ENCODE data around the gene CALCOCO2. TPM values are rescaled to one million over a fixed set of nuclear protein-coding genes. Genes with fewer than 3 reads are reported as not detected.

CALCOCO2 gene
- total and polyA plus RNA-seq, 4 donors, result 46.8 to 128 (median 93.1) TPM

- DNase-seq, result no peak
- no peaks in the 10 kb centered on the region for H3K9me3 ChIP-seq (ENCODE audit: control insufficient read depth in 4 of 4, insufficient read depth in 3 of 4, low read length in 3 of 4)
- H3K36me3 ChIP-seq (ENCODE audit: control insufficient read depth in 4 of 4, insufficient read depth in 4 of 4, low read length in 4 of 4), result no peaks in the 10 kb centered on the region
- H3K27ac ChIP-seq (ENCODE audit: low read depth in 1 of 2, low read length in 1 of 2), result no peak overlapping the region
- 92 to 94% methylated on average over 2 of the region's 2 CpGs for WGBS, 2 donors
- no peak for TF ChIP-seq CTCF (IDR thresholded peaks at IDR 0.05; ENCODE audit: control extremely low read depth, extremely low read depth)
- H3K4me1 ChIP-seq (ENCODE audit: control insufficient read depth in 5 of 5, insufficient read depth in 5 of 5, low read length in 5 of 5), result no peaks in the 10 kb centered on the region
- ATAC-seq (ENCODE audit: insufficient read depth, low FRiP score), result no peak
- no peak overlapping the region for H3K4me3 ChIP-seq
- no peaks in the 10 kb centered on the region for H3K27me3 ChIP-seq (ENCODE audit: control insufficient read depth in 3 of 3, insufficient read depth in 3 of 3, low read length in 2 of 3)
- H3K9ac ChIP-seq (ENCODE audit: insufficient read depth in 1 of 2, low read length in 2 of 2), result no peak overlapping the region
Measured at GRCh38 chr17:48882272-48882671, 51.4 kb downstream of the CALCOCO2 start.

GRCh38 chr17:48883171-48883570, 52.3 kb downstream of the CALCOCO2 start:
- Histone ChIP-seq H3K27ac (ENCODE audit: low read depth in 1 of 2, low read length in 1 of 2) (no peak overlapping the region), H3K36me3 (ENCODE audit: control insufficient read depth in 4 of 4, insufficient read depth in 4 of 4, low read length in 4 of 4) (no peaks in the 10 kb centered on the region), H3K4me3 (no peak overlapping the region), H3K4me1 (ENCODE audit: control insufficient read depth in 5 of 5, insufficient read depth in 5 of 5, low read length in 5 of 5) (no peaks in the 10 kb centered on the region), H3K9ac (ENCODE audit: insufficient read depth in 1 of 2, low read length in 2 of 2) (no peak overlapping the region), H3K27me3 (ENCODE audit: control insufficient read depth in 3 of 3, insufficient read depth in 3 of 3, low read length in 2 of 3) (no peaks in the 10 kb centered on the region), H3K9me3 (ENCODE audit: control insufficient read depth in 4 of 4, insufficient read depth in 3 of 4, low read length in 3 of 4) (no peaks in the 10 kb centered on the region)
- 59 to 60% methylated on average over 10 of the region's 10 CpGs for WGBS, 2 donors
- no peak for DNase-seq
- ATAC-seq (ENCODE audit: insufficient read depth, low FRiP score), result no peak
- no peak for TF ChIP-seq CTCF (IDR thresholded peaks at IDR 0.05; ENCODE audit: control extremely low read depth, extremely low read depth)

- no peak overlapping the region for H3K9ac ChIP-seq (ENCODE audit: insufficient read depth in 1 of 2, low read length in 2 of 2)
- no peak for DNase-seq
- WGBS, 2 donors, result 94 to 97% methylated on average over 2 of the region's 2 CpGs
Measured at GRCh38 chr17:48890086-48890485, 59.3 kb downstream of the CALCOCO2 start.

More at GRCh38 chr17:48890086-48890485, 59.3 kb downstream of the CALCOCO2 start:
- no peak for TF ChIP-seq CTCF (IDR thresholded peaks at IDR 0.05; ENCODE audit: control extremely low read depth, extremely low read depth)
- Histone ChIP-seq H3K9me3 (ENCODE audit: control insufficient read depth in 4 of 4, insufficient read depth in 3 of 4, low read length in 3 of 4) (no peaks in the 10 kb centered on the region), H3K27ac (ENCODE audit: low read depth in 1 of 2, low read length in 1 of 2) (no peak overlapping the region), H3K27me3 (ENCODE audit: control insufficient read depth in 3 of 3, insufficient read depth in 3 of 3, low read length in 2 of 3) (no peaks in the 10 kb centered on the region), H3K4me3 (no peak overlapping the region), H3K36me3 (ENCODE audit: control insufficient read depth in 4 of 4, insufficient read depth in 4 of 4, low read length in 4 of 4) (peaks cover 0 to 4% (median 3%) of the 10 kb centered on the region in 4 donors), H3K4me1 (ENCODE audit: control insufficient read depth in 5 of 5, insufficient read depth in 5 of 5, low read length in 5 of 5) (peaks cover 0 to 13% (median 6%) of the 10 kb centered on the region in 5 donors)
- ATAC-seq (ENCODE audit: insufficient read depth, low FRiP score), result no peak
